ENCODE results near the gene ALG6.
"Not testable (repeated sequence)": the region's sequence is repeated elsewhere in the genome, so short reads cannot be mapped to it uniquely, and the experiment has no call there.

The ALG6 gene

DNA sequence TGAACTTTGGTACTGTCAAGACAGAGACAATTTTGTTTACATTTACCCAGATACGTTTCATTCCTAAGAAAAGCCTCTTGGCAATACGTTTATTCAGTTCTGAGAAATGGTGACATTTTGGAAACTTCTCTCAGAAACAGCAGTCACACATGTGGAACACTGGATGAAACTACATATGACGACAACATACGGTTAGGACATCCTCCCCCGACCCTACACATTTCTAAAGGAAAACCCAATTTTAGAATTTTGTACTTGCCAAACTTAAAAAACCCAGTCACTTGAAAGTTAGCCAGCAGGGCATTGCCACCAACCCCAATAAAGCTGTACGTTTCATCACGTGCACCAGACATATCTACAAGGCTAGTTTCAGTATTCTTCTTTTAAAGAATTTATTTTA, 98.8 kb downstream of the ALG6 start:
- no peaks in the 10 kb centered on the region for H3K27me3 ChIP-seq (replicated peaks; ENCODE audit: control insufficient read depth, insufficient read depth, low read length)
- no peak for DNase-seq (ENCODE audit: extremely low read depth, insufficient read length)
- H3K4me3 ChIP-seq (replicated peaks; ENCODE audit: low read depth, low read length) = no peak overlapping the region
- no peaks in the 10 kb centered on the region for H3K36me3 ChIP-seq (ENCODE audit: control insufficient read depth, insufficient read depth, low read length)
- TF ChIP-seq, protein P1, sequence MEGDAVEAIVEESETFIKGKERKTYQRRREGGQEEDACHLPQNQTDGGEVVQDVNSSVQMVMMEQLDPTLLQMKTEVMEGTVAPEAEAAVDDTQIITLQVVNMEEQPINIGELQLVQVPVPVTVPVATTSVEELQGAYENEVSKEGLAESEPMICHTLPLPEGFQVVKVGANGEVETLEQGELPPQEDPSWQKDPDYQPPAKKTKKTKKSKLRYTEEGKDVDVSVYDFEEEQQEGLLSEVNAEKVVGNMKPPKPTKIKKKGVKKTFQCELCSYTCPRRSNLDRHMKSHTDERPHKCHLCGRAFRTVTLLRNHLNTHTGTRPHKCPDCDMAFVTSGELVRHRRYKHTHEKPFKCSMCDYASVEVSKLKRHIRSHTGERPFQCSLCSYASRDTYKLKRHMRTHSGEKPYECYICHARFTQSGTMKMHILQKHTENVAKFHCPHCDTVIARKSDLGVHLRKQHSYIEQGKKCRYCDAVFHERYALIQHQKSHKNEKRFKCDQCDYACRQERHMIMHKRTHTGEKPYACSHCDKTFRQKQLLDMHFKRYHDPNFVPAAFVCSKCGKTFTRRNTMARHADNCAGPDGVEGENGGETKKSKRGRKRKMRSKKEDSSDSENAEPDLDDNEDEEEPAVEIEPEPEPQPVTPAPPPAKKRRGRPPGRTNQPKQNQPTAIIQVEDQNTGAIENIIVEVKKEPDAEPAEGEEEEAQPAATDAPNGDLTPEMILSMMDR (IDR thresholded peaks at IDR 0.05; ENCODE audit: insufficient read depth, low read length, poor library complexity, severe bottlenecking) = no peak

DNA sequence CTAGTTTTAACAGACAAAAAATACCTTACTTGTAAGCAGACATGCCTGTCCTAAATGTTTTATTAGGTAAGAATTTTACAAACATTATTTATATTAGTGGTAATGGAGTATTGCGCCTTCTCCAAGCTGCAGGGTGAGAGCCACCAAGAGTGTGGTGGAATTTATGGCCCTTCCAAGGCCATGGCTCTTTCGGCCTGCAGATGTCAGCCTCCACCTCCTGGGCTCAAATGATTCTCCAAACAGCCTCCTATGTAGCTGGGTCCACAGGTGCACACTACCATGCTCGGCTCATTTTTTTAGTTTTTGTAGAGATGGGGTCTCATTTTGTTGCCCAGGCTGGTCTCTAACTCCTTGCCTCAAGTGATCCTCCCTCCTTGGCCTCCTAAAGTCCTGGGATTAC, 99.3 kb downstream of the ALG6 start:
- no peak for DNase-seq (ENCODE audit: extremely low read depth, insufficient read length)
- H3K4me3 ChIP-seq (replicated peaks; ENCODE audit: low read depth, low read length) = no peak overlapping the region
- H3K36me3 ChIP-seq (ENCODE audit: control insufficient read depth, insufficient read depth, low read length) = no peaks in the 10 kb centered on the region
- TF ChIP-seq, protein P1 (IDR thresholded peaks at IDR 0.05; ENCODE audit: insufficient read depth, low read length, poor library complexity, severe bottlenecking) = no peak
- no peaks in the 10 kb centered on the region for H3K27me3 ChIP-seq (replicated peaks; ENCODE audit: control insufficient read depth, insufficient read depth, low read length)

DNA sequence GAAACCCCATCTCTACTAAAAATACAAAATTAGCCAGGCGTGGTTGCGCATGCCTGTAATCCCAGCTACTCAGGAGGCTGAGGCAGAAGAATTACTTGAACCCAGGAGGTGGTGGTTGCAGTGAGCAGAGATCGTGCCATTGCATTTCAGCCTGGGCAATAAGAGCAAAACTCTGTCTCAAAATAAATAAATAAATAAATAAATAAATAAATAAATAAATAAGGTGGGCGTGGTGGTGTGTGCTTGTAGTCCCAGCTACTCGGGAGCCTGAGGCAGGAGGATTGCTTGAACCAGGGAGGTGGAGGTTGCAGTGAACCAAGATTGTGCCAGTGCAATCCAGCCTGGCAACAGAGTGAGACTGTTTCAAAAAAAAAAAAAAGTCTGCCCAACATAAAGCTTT, 101.3 kb downstream of the ALG6 start:
- not testable (repeated sequence) for H3K36me3 ChIP-seq (ENCODE audit: control insufficient read depth, insufficient read depth, low read length); DNase-seq (ENCODE audit: extremely low read depth, insufficient read length)

DNA sequence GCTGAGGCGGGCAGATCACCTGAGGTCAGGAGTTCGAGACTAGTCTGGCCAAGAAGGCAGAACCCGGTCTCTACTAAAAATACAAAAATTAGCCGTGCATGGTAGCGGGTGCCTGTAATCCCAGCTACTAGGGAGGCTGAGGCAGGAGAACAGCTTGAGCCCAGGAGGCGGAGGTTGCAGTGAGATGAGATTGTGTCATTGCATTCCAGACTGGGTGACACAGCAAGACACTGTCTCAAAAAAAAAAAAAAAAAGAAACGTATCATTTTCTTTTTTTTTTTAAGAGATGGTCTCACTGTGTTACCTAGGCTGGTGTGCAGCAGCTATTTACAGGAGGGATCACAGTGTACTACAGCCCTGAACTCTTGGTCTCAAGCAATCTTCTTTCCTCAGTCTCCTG, 108.3 kb downstream of the ALG6 start:
- TF ChIP-seq, protein P1 (IDR thresholded peaks at IDR 0.05; ENCODE audit: insufficient read depth, low read length, poor library complexity, severe bottlenecking) = no peak
- peaks cover 2% of the 10 kb centered on the region for H3K36me3 ChIP-seq (ENCODE audit: control insufficient read depth, insufficient read depth, low read length)
- H3K27me3 ChIP-seq (replicated peaks; ENCODE audit: control insufficient read depth, insufficient read depth, low read length) = no peaks in the 10 kb centered on the region
- DNase-seq (ENCODE audit: extremely low read depth, insufficient read length) = no peak
- no peak overlapping the region for H3K4me3 ChIP-seq (replicated peaks; ENCODE audit: low read depth, low read length)

More for the DNA sequence above, 101.3 kb downstream of the ALG6 start:
- H3K27me3 ChIP-seq (replicated peaks; ENCODE audit: control insufficient read depth, insufficient read depth, low read length); H3K4me3 ChIP-seq (replicated peaks; ENCODE audit: low read depth, low read length): not testable (repeated sequence)

DNA sequence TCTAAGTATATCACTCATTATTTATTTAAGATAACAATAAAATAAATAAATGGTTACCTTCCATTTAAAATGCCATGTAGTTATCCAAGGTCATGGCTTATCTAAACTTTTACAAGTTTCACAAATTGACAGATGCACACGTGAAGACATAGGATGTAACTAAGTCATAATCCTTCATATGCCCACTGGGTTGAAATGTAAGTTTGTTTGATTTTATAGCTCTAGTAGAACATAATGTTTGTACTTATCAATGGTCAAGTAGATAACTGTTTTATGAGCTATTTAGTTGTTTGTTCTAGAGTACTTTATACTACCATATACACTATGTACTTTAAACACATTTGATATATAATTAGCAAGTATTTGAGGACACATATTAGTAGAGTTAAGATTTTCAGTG, 112.6 kb downstream of the ALG6 start:
- no peak for DNase-seq (ENCODE audit: extremely low read depth, insufficient read length)

DNA sequence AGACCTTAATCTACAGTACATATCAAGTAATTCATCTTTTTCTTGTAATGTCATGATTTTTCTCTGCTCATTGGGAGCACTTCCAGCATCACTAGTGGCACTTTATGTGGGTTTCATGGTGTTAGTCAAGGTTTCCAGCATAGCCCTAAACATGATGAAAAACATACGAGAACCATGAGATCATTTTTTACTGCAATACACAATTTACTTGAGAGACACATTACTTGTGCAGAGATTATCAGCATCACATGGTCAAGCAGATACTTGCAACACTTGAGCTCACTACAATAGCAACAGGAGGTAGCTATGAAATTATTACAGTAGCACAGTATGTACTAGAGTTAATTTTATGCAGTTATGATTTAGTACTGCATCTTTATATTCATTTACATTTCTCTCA, 119.2 kb downstream of the ALG6 start:
- H3K27me3 ChIP-seq (replicated peaks; ENCODE audit: control insufficient read depth, insufficient read depth, low read length) = no peaks in the 10 kb centered on the region
- H3K4me3 ChIP-seq (replicated peaks; ENCODE audit: low read depth, low read length) = no peak overlapping the region
- no peak for DNase-seq (ENCODE audit: extremely low read depth, insufficient read length)
- no peaks in the 10 kb centered on the region for H3K36me3 ChIP-seq (ENCODE audit: control insufficient read depth, insufficient read depth, low read length)
- TF ChIP-seq, protein P1 (IDR thresholded peaks at IDR 0.05; ENCODE audit: insufficient read depth, low read length, poor library complexity, severe bottlenecking) = no peak

More for the DNA sequence above, 112.6 kb downstream of the ALG6 start:
- Histone ChIP-seq H3K36me3 (ENCODE audit: control insufficient read depth, insufficient read depth, low read length) (peaks cover 2% of the 10 kb centered on the region), H3K4me3 (replicated peaks; ENCODE audit: low read depth, low read length) (no peak overlapping the region), H3K27me3 (replicated peaks; ENCODE audit: control insufficient read depth, insufficient read depth, low read length) (no peaks in the 10 kb centered on the region)
- TF ChIP-seq, protein P1 (IDR thresholded peaks at IDR 0.05; ENCODE audit: insufficient read depth, low read length, poor library complexity, severe bottlenecking) = no peak

Measured in GM06990 (cell line).